ENCODE data around the gene TNPO1.

TNPO1 gene

GRCh38 chr5:72817671-72818266, 1.3 kb downstream of the TNPO1 start:
- DNase-seq (ENCODE audit: low read depth in 2 of 3, low spot score in 2 of 3) = no peak

- no peak for DNase-seq (ENCODE audit: low read depth in 2 of 3, low spot score in 2 of 3)
Observed at GRCh38 chr5:72818866-72819534, 2.5 kb downstream of the TNPO1 start.

- no peak for DNase-seq (ENCODE audit: low read depth in 2 of 3, low spot score in 2 of 3)
Observed at GRCh38 chr5:72821776-72822175, 5.3 kb downstream of the TNPO1 start.

GRCh38 chr5:72822944-72823343, 6.5 kb downstream of the TNPO1 start:
- DNase-seq (ENCODE audit: low read depth in 2 of 3, low spot score in 2 of 3) = no peak

GRCh38 chr5:72829707-72830106, 13.2 kb downstream of the TNPO1 start:
- DNase-seq (ENCODE audit: low read depth in 2 of 3, low spot score in 2 of 3) = no peak

GRCh38 chr5:72830362-72830761, 13.9 kb downstream of the TNPO1 start:
- DNase-seq (ENCODE audit: low read depth in 2 of 3, low spot score in 2 of 3) = no peak

GRCh38 chr5:72831685-72832084, 15.2 kb downstream of the TNPO1 start:
- no peak for DNase-seq (ENCODE audit: low read depth in 2 of 3, low spot score in 2 of 3)

- DNase-seq (ENCODE audit: low read depth in 2 of 3, low spot score in 2 of 3) = no peak
Observed at GRCh38 chr5:72834924-72835323, 18.5 kb downstream of the TNPO1 start.

GRCh38 chr5:72835633-72836032, 19.2 kb downstream of the TNPO1 start:
- no peak for DNase-seq (ENCODE audit: low read depth in 2 of 3, low spot score in 2 of 3)

GRCh38 chr5:72836810-72837209, 20.3 kb downstream of the TNPO1 start:
- no peak for DNase-seq (ENCODE audit: low read depth in 2 of 3, low spot score in 2 of 3)

- DNase-seq (ENCODE audit: low read depth in 2 of 3, low spot score in 2 of 3) = no peak
Observed at GRCh38 chr5:72837524-72838096, 21.1 kb downstream of the TNPO1 start.

GRCh38 chr5:72840041-72840440, 23.6 kb downstream of the TNPO1 start:
- DNase-seq (ENCODE audit: low read depth in 2 of 3, low spot score in 2 of 3) = no peak

- no peak for DNase-seq (ENCODE audit: low read depth in 2 of 3, low spot score in 2 of 3)
Observed at GRCh38 chr5:72841756-72842535, 25.5 kb downstream of the TNPO1 start.

- DNase-seq (ENCODE audit: low read depth in 2 of 3, low spot score in 2 of 3) = no peak
Observed at GRCh38 chr5:72842816-72843215, 26.4 kb downstream of the TNPO1 start.

GRCh38 chr5:72844218-72844603, 27.8 kb downstream of the TNPO1 start:
- no peak for DNase-seq (ENCODE audit: low read depth in 2 of 3, low spot score in 2 of 3)

GRCh38 chr5:72845889-72846288, 29.4 kb downstream of the TNPO1 start:
- DNase-seq (ENCODE audit: low read depth in 2 of 3, low spot score in 2 of 3) = no peak

GRCh38 chr5:72846483-72846882, 30.0 kb downstream of the TNPO1 start:
- DNase-seq (ENCODE audit: low read depth in 2 of 3, low spot score in 2 of 3) = no peak

- DNase-seq (ENCODE audit: low read depth in 2 of 3, low spot score in 2 of 3) = no peak
Observed at GRCh38 chr5:72847439-72847838, 31.0 kb downstream of the TNPO1 start.

GRCh38 chr5:72847989-72848473, 31.6 kb downstream of the TNPO1 start:
- DNase-seq (ENCODE audit: low read depth in 2 of 3, low spot score in 2 of 3) = peak; percentile 58 to 73 (median 68)

- DNase-seq (ENCODE audit: low read depth in 2 of 3, low spot score in 2 of 3) = peak; percentile 25 to 36 (median 27)
Observed at GRCh38 chr5:72848474-72849428, 32.3 kb downstream of the TNPO1 start.

GRCh38 chr5:72849546-72849945, 33.1 kb downstream of the TNPO1 start:
- DNase-seq (ENCODE audit: low read depth in 2 of 3, low spot score in 2 of 3) = no peak

Measured in activated CD8-positive, alpha-beta memory T cell treated with anti-CD3 and anti-CD28 coated beads for 48 hours (primary cell).